ENCODE measurements around the gene UBC. TPM values are rescaled to one million over a fixed set of nuclear protein-coding genes. Genes with fewer than 3 reads are reported as not detected.
A peak's percentile ranks its signal among the peaks of the same experiment; 100 is the strongest.

UBC gene
- total RNA-seq, 1 experiment from 2014 or later = 523 TPM

DNA sequence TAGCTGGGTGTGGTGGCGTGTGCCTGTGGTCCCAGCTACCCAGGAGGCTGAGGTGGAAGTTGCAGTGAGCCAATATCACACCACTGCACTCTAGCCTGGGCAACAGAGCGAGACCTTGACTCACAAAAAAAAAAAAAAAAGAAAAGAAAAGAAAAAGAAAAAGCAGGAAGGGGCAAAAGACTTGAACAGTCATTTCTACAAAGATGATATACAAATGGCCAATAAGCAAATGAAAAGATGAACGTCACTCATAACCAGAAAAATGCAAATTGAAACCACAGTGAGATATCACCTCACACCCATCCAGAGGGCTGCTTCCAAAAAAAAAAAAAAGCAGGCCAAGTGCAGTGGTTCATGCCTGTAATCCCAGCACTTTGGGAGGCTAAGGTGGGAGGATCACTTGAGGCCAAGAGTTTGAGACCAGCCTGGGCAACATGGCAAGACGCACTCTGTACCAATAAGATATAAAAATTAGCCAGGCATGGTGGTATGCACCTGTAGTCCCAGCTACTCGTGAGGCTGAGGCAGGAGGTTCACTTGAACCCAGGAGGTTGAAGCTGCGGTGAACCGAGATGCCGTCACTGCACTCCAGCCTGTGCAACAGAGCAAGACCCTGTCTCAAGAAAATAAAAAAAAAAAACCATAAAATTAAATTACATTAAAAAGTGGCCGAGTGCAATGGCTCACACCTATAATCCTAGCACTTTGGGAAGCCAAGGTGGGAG lies 20.5 kb downstream of the UBC start:
- H3K4me1 ChIP-seq (ENCODE audit: insufficient read depth, low read length) = no peaks in the 10 kb centered on the region
- TF ChIP-seq CTCF (conservative IDR thresholded peaks at IDR 0.05) = no peak
- no CpG with 5 or more reads among the region's 9 CpGs for WGBS (ENCODE audit: extremely low coverage, insufficient read length, low lambda C conversion rate)

More for the DNA sequence above, 20.5 kb downstream of the UBC start:
- Histone ChIP-seq H3K4ac (ENCODE audit: low read depth, low read length) (no peak overlapping the region), H4K91ac (ENCODE audit: insufficient read length, low read depth, low read length) (no peak overlapping the region), H3K56ac (ENCODE audit: insufficient read length, low read depth, low read length) (no peak overlapping the region), H2BK15ac (ENCODE audit: low read depth, low read length) (no peak overlapping the region), H2BK20ac (ENCODE audit: low read depth, low read length, poor library complexity, severe bottlenecking) (no peak overlapping the region), H3K14ac (ENCODE audit: insufficient read depth, low read length) (no peak overlapping the region), H3K23me2 (ENCODE audit: insufficient read length, low read depth, low read length, poor library complexity, severe bottlenecking) (no peaks in the 10 kb centered on the region), H3K27me3 (ENCODE audit: insufficient read depth, low read length) (no peaks in the 10 kb centered on the region), H3K9me3 (ENCODE audit: control insufficient read depth, low read depth, low read length) (no peaks in the 10 kb centered on the region), H4K5ac (ENCODE audit: insufficient read length, low read depth, low read length) (no peak overlapping the region), H3K79me2 (ENCODE audit: insufficient read depth, low read length) (no peaks in the 10 kb centered on the region), H2AK5ac (ENCODE audit: insufficient read length, low read length) (no peak overlapping the region), H2BK12ac (ENCODE audit: insufficient read length, low read depth, low read length) (no peak overlapping the region), H3K9ac (ENCODE audit: extremely low read depth, insufficient read length, low read length) (no peak overlapping the region), H4K8ac (replicated peaks; ENCODE audit: insufficient read length, low read depth, low read length) (no peak overlapping the region), H3K18ac (ENCODE audit: insufficient read length, low read depth, low read length) (no peak overlapping the region), H4K20me1 (ENCODE audit: control insufficient read depth, insufficient read depth, insufficient read length) (no peaks in the 10 kb centered on the region), H2BK5ac (ENCODE audit: insufficient read length, low read length) (no peak overlapping the region), H3K23ac (ENCODE audit: insufficient read length, low read depth, low read length) (no peak overlapping the region), H2AFZ (ENCODE audit: low read length) (no peak overlapping the region), H3K79me1 (ENCODE audit: insufficient read depth, low read depth, low read length, poor library complexity, severe bottlenecking) (no peaks in the 10 kb centered on the region), H3K27ac (ENCODE audit: insufficient read length, low read depth, low read length) (no peak overlapping the region), H2BK120ac (ENCODE audit: low read depth, low read length, poor library complexity, severe bottlenecking) (no peak overlapping the region), H3K4me2 (ENCODE audit: insufficient read depth, insufficient read length, low read length) (no peak overlapping the region), H3T11ph (ENCODE audit: low read length) (no peak overlapping the region)
- Mint-ChIP-seq H3K4me3 (no peak overlapping the region), H3K9me3 (peaks cover 0 to 5% of the 10 kb centered on the region in 2 experiments; a peak in 3 of 5 replicates), H3K27ac (peak overlapping the region in 1 of 3 experiments; percentile 27; a peak in 1 of 7 replicates), H3K36me3 (ENCODE audit: insufficient read depth in 1 of 3, low read depth in 3 of 3) (no peaks in the 10 kb centered on the region), H3K27me3 (ENCODE audit: low read depth) (peaks cover 3% of the 10 kb centered on the region), H3K4me1 (peaks cover 0 to 4% of the 10 kb centered on the region in 2 experiments; a peak in 2 of 4 replicates)
- DNase-seq = no peak

All from H9 (cell line).